H1 (cell line): Measurements from ENCODE around the gene ARSB.

ENCODE experiments used
- ATF2 ChIP-seq: IDR thresholded peaks from 2 replicates; pipeline ENCODE4 v1.6.1; 2012; ENCODE audit warnings: low read length, inconsistent platforms
- CHD2 ChIP-seq: IDR thresholded peaks from 2 replicates; pipeline ENCODE4 v1.6.1; 2012; ENCODE audit warnings: low read length, improper control_type of control experiment
- CTCF ChIP-seq, 3 experiments: IDR thresholded peaks; 1 replicate in 2 of 3; 2 replicates in 1 of 3; pipeline versions ENCODE4 v1.5.1 to v1.6.1; 2011; ENCODE audit warnings: low read length in 3 of 3, mild to moderate bottlenecking in 3 of 3, inconsistent platforms in 2 of 3, low read depth in 1 of 3, moderate library complexity in 1 of 3; ENCODE audit not compliant: insufficient read depth in 1 of 3; ENCODE audit errors: control extremely low read depth in 1 of 3
- EZH2 ChIP-seq: fragments of 200-600 bp; sonication (generic); IDR thresholded peaks from 2 replicates; pipeline ENCODE4 v1.7.1; 2012; ENCODE audit warnings: low read depth, mild to moderate bottlenecking, moderate library complexity, low read length, inconsistent platforms; ENCODE audit not compliant: severe bottlenecking
- JUN ChIP-seq: IDR thresholded peaks from 2 replicates; pipeline ENCODE4 v1.6.1; 2011; ENCODE audit warnings: low read depth, mild to moderate bottlenecking, improper control_type of control experiment, low read length
- JUND ChIP-seq: IDR thresholded peaks from 2 replicates; pipeline ENCODE4 v1.6.1; 2011; ENCODE audit warnings: mild to moderate bottlenecking, improper control_type of control experiment, low read length
- NANOG ChIP-seq: IDR thresholded peaks from 2 replicates; pipeline ENCODE4 v1.6.1; 2011; ENCODE audit warnings: low read length, low read depth, mild to moderate bottlenecking, inconsistent platforms; ENCODE audit not compliant: insufficient read depth, poor library complexity, severe bottlenecking
- POLR2A ChIP-seq, 2 experiments: IDR thresholded peaks; 1 replicate in 1 of 2; 2 replicates in 1 of 2; pipeline ENCODE4 v1.6.1; 2011; ENCODE audit warnings: low read depth in 2 of 2, low read length in 2 of 2, mild to moderate bottlenecking in 2 of 2; ENCODE audit errors: control extremely low read depth in 1 of 2
- POLR2AphosphoS5 ChIP-seq: IDR thresholded peaks from 2 replicates; pipeline ENCODE4 v1.6.1; 2011; ENCODE audit warnings: low read depth, low read length
- SP1 ChIP-seq: IDR thresholded peaks from 2 replicates; pipeline ENCODE4 v1.6.1; 2011; ENCODE audit warnings: low read depth, low read length

DNA sequence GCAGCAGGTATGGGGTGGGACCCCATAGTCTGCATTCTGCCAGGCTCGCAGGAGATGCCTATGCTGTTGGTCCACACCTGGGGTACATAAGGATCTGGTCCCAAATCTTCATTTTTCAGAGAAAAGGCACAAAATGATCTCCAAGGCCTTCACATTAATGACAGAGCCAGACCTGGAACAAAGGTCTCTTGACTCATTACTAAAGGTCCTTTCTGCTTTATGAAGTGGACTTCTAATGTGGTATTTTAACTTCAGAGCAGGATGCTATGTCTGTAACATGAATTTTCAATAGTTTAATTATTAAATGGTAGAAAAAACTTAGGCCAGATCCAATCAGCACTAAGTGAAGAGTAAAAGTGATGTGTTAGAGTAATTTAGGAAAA is 46.4 kb upstream of the ARSB start:
- TF ChIP-seq CTCF (IDR thresholded peaks at IDR 0.05; ENCODE audit: control extremely low read depth in 1 of 3, insufficient read depth in 1 of 3, low read depth in 1 of 3, low read length in 3 of 3) = no peak
- no peak for TF ChIP-seq EZH2
- TF ChIP-seq POLR2AphosphoS5 = no peak
- no peak for TF ChIP-seq ATF2
- no peak for TF ChIP-seq JUN
- no peak for TF ChIP-seq CHD2
- TF ChIP-seq NANOG = no peak
- no peak for TF ChIP-seq POLR2A (IDR thresholded peaks at IDR 0.05; ENCODE audit: control extremely low read depth in 1 of 2, low read depth in 2 of 2, low read length in 2 of 2)
- no peak for TF ChIP-seq SP1
- no peak for TF ChIP-seq JUND
